HG03159 (cell line): ENCODE data around the gene XPC.

ENCODE experiments used
- ATAC-seq: cut with Tn5 transposase; IDR thresholded peaks from one replicate; pipeline ENCODE4 v1.9.1; 2021; ENCODE audit warnings: mild to moderate bottlenecking, moderate library complexity; ENCODE audit not compliant: unreplicated experiment

The XPC gene

GRCh38 chr3:14208977-14209394 lies 30.6 kb upstream of the XPC start:
- no peak for ATAC-seq

- ATAC-seq: no peak
Observed at GRCh38 chr3:14208168-14208567, 29.8 kb upstream of the XPC start.

DNA sequence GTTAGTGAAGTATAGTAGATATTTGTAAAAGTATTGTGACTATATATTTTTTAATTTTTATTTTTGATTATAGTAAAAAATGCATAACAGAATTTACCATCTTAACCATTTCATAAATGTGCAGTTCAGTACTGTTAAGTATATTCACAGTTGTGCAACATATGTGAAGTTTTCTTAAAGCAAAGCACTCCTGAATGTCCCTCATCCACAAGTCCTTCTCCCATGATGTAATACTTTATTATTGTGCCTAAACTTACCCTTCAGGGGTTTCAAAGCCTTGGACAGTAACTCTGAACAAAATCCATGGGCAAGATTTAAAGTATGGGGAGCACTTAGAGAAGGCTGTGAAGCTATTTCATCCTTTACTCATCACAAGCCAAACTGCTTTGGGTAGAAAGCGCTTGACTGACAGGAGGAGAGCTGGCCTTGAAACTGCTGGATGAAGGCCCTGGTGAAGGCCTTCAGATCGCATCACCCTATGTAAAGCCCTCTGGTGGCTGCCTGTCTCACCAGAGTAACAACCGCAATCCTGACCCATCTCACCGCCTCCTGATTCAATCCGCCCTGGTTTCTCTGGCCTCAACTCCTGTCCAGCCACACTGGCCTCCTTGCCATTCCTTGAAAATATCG lies 28.3 kb upstream of the XPC start:
- no peak for ATAC-seq

DNA sequence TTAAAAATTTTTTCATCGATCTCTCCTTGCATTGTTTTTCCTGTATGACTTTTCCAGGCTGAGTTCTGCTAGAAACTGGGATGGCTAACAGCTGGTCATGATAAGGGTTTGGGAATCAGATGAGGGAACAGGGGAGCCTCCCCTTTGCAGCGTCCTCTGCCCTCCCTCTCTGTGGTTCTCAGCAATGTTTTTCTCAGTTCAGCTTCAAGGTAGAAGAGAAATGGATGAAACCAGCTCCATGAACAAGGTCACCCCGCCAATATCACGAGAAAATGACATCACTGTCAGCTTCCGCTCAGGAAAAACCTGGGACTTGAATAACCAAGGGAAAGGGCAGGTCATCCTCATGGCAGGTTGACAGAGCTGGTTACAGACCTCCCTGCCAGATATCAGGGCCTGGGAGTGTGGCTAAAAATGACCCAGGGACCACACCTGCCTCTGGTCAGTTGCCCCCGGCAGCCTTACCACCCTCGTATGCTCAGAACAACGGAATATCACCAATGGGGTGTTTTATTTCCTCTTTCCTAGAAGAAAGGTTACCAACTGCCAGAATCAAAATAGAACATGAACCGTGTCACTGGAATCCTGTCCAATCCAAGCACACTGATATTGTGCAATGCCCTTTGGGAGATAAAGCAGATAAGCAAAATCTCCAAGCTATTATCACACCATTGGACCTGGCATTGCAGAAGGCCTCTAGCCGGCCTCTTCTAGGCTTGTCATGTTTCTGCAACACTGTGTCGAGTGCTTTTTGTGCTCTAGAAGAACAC lies 26.3 kb upstream of the XPC start:
- no peak for ATAC-seq

- ATAC-seq: peak; percentile 63
Observed at GRCh38 chr3:14203521-14204079, 25.2 kb upstream of the XPC start.

GRCh38 chr3:14202874-14203520 lies 24.6 kb upstream of the XPC start:
- no peak for ATAC-seq

DNA sequence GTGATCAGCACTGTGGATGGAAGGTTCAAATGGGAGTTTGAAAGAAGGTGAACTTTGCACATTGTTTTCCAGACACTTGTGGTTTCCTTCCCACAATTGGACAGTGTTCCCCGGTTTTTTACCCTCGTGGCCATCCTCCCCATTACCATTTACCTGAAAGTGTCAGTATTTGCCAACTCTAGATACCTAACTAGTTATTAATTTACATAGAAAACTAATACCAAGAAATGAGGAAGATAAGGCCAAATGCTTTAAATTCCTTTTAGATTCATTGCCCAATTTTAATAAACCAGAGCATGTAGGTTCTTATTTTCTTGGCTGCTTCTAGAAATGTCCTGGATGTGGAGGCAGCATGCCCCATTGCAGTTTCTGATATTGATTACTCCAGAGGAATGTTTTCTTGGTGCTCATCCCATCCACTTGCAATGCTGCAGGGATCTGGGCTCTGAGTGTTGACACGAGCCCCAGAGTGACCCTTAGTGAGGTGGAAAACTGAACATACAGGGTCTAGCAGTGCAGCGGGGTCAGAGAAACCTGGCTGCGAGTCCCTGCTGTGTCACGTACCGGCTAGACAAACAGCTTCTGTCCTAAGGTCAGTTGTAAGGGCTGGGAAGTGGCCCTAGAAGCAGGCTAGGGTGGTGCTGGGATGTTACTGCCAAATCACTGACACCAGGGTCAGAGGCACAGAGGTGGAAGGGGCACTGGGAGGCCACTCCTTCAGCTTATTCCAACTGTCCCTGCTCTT lies 23.7 kb upstream of the XPC start:
- no peak for ATAC-seq

- ATAC-seq: no peak
Observed at GRCh38 chr3:14200841-14201240, 22.4 kb upstream of the XPC start.

DNA sequence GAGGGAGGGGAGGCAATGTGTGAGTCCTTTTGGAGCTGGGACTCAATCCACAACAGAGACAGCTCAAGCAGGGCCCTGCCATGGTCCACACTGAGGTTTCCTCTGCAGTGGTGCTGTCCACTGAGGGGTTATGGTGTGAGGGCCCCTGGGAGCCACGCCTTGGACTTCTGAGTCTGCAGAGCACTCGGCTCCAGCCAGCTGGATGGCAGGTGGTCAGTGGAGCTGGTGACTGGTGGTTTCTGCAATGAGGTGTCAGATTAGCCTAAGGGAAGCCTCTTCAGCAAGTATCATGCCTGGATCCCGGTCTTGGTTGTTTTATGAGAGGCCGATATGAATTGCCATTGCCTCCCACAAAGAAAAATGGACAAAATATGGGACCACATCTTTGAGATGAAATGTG lies 21.9 kb upstream of the XPC start:
- ATAC-seq: no peak

DNA sequence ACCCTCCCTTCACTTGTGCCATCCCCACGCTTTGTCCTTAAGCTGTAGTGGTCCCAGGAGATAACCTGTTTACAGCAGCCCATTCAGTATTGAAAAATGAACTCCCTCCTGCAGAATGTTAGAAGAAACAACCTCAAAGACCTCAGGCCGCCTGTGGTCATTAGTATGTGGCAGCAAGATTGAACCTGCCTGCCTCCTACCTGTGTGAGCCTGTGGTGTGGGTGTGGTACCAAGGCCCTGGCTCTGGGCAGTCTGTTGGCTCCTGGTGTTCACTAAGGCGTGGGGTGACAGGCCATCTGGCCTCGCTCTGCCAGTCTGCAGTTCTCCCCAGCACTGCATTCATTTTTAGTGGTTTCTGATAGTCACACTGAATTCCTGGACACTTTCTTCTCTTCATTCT lies 21.2 kb upstream of the XPC start:
- ATAC-seq: no peak

- ATAC-seq: no peak
Observed at GRCh38 chr3:14194865-14195264, 16.5 kb upstream of the XPC start.

GRCh38 chr3:14188041-14188754 lies 9.8 kb upstream of the XPC start:
- no peak for ATAC-seq

DNA sequence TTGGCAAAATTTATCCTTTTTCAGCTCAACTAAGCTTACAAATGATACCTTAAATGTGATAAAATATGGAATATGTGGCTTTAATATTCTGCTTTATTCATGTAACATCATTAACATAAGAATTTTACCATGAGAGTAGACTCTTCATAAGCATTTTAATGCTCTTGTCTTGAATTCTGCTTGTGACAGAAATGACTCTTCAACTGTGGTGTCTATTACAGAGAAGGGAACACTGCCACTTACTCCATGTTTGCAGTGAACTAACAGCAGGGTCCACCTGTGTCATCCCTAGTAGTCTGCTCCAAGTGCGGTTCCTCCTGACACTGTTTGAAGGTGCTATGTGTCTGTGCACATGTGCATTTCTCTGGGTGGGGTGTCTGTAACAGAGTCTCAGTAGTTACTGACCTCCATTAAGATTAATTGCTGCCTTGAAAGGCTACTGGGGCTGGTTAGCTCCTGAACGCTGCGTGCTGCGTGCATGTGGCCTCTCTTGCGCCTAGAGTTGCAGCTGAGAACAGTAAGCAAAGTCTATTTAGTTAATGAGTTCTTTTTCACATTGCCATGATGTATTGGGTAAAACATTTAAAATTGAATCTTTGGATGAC lies 8.6 kb upstream of the XPC start:
- no peak for ATAC-seq

DNA sequence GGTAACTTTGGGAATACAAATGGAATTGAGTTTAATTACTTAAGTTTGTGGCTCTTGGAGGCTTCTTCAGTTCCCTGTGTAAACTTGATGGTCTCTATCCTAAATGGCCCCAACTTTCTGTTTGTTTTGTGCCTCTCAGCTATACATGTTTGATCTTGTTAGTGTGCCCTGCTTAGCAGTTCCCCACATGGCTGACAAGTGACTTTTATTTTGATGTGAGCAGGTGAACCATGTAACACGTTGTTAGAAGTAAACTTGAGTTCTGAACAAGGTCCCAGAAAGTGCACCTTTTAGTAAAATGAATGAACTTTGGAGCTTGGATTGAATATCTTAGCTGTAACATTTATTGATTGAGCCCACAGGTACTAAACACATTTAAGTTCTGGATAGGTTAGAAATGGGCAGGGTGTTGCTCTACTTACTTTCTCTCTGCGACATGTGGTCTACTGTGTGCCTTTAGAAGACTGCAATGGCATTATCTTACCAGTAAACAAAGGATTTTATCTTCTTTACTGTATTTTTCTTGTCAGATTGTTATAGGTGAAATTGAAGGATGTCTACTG lies 4.7 kb upstream of the XPC start:
- ATAC-seq: no peak

GRCh38 chr3:14181253-14181652 lies 2.9 kb upstream of the XPC start:
- no peak for ATAC-seq

GRCh38 chr3:14179795-14180194 lies 1.4 kb upstream of the XPC start:
- no peak for ATAC-seq

DNA sequence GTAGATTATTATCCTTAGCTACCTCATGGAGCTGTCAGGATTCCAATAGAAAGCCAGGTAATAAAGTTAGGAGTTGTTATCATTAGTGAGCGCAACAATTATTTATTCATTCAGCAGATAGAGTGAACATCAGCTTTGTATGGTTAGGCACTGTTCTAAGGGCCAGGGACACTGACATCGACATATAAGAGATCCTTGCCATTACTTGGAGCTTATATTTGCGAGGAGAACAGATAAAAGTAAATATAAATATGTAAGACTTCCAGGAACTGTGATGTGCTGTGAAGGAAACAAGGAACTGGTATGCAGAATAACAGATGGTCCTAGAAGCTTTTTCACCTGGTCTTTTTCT lies 689 bp upstream of the XPC start:
- ATAC-seq: no peak

DNA sequence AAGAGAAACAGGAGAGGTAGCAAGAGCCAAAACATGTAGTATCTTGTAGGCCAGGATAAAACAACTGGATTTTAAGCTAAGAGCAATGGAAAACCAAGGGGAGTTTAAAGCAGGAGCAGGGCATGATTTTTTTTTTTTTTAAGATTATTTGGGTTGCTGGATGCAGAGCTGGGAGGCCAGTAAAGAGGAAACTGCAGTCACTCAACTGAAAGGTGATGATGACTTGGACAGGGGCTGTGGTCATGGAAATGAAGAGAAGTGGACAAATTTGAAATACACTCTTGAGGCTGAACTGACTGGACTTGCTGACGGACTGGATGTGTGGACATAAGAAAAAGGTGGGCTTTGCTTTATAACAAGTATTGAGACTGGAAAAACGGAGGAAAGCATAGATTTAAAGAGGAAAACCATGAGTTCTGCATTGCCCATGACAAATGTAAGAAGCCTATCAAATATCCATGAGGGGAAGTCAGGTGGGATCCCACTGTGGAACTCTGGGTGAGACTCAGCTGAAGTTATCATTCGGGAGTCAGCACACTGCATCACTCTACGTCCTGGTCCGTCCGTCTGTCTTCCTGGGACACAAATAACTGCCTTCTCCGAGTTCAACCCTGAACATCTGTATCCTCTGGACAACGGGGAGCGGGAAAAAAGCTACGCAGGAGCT lies 688 bp downstream of the XPC start:
- ATAC-seq: peak; percentile 0

- ATAC-seq: no peak
Observed at GRCh38 chr3:14175383-14176037, 2.9 kb downstream of the XPC start.
